NT2/D1 (cell line): ENCODE data around the gene NUDCD2.

Experiments used
- SUZ12 ChIP-seq: IDR thresholded peaks from 2 replicates; pipeline ENCODE4 v1.6.1; 2011; ENCODE audit not compliant: insufficient read length, insufficient read depth; ENCODE audit errors: extremely low read depth
- YY1 ChIP-seq: IDR thresholded peaks from 2 replicates; pipeline ENCODE4 v1.6.1; 2011; ENCODE audit not compliant: insufficient read length, insufficient read depth
- ZNF274 ChIP-seq: IDR thresholded peaks from 2 replicates; pipeline ENCODE4 v1.6.1; 2011; ENCODE audit warnings: mild to moderate bottlenecking, low read depth, low read length

GRCh38 chr5:163459462-163459818 lies 462 bp downstream of the NUDCD2 start:
- TF ChIP-seq YY1 (no peak), ZNF274 (no peak), SUZ12 (no peak)
